NT2/D1 (cell line): ENCODE data around the gene CEBPB.

Experiments used
- SUZ12 ChIP-seq: IDR thresholded peaks from 2 replicates; pipeline ENCODE4 v1.6.1; 2011; ENCODE audit not compliant: insufficient read length, insufficient read depth; ENCODE audit errors: extremely low read depth
- YY1 ChIP-seq: IDR thresholded peaks from 2 replicates; pipeline ENCODE4 v1.6.1; 2011; ENCODE audit not compliant: insufficient read length, insufficient read depth
- ZNF274 ChIP-seq: IDR thresholded peaks from 2 replicates; pipeline ENCODE4 v1.6.1; 2011; ENCODE audit warnings: mild to moderate bottlenecking, low read depth, low read length

DNA sequence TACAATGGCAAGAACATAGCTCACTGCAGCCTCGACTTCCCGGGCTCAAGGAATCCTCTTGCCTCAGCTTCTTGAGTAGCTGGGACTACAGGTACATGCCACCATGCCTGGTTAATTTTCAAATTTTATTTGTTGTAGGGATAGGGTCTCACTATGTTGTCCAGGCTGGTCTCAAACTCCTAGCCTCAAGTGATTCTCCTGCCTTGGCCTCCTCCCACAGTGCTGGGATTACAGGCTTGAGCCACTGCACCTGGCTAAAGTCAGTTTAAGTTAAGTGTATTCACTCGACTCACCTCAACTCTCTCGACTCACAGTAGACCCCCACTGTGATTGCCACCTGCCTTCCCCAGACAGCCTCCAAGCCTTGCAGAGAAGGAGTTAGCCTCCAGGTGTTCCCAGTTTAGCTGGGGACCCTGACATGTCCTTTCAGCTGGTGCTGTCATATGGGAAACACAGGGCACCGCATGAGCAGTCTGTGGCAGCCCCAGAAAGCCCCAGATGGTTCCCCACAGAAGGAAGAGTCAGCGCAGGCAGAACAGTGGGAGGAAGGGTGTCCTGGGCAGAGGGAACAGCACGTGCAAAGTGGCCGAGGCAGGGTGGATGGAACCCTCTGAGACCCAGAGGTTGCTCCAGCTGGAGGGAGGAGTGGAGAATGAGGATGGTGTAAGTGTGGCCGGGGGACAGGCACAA lies 40.4 kb downstream of the CEBPB start:
- TF ChIP-seq ZNF274 (no peak), YY1 (no peak), SUZ12 (no peak)
